NCI-H69 (cell line): ENCODE measurements around the gene MGRN1.

Source experiments
- DNase-seq: peaks from one replicate; lab custom pipeline; 2025; lab: John Stamatoyannopoulos, UW

Gene MGRN1

DNA sequence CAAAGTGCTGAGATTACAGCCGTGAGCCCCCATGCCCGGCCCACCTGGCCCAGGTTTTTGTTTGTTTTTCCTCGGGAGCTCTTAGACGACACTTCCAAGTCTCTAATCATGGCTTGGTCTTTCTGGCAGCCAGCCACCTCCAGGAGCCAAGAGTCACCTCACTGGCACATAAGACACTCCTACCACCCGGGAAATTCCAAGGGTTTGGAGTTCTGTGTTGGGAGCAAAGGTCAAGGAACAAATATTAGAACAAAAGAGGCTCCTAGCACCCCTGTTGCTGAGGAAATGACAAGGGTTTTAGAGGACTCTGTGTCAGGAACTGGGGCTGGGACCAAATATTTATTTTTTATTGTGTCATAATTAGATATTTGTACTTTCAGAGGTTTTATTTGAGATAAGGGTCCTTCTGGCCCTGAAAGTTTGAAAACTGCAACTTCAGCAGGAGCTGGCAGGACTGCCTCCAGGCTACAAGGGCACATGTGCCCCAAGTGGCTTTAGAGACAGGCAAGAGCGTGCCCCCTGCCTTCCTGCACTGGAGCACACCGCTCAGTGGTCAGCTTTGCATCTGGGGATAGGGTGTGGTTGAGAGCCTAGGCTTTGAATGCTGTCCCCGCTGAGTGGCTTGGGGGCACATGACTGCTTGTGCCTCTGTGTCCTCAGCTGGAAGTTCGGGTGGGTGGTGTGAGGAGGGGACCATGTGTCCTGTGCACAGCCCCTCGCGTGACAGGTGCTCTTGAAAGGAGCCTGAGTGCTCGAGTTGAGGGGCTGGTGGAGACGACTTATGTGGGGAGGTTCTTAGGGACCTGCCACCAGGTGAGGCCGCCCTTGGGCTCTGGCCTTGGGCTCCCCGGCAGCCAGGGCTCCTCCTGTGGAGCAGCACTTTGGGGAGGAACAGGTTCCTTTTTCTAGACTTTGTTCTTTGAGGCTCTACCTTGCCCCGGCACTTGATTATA, 29.7 kb downstream of the MGRN1 start:
- peak; percentile 33 for DNase-seq

DNA sequence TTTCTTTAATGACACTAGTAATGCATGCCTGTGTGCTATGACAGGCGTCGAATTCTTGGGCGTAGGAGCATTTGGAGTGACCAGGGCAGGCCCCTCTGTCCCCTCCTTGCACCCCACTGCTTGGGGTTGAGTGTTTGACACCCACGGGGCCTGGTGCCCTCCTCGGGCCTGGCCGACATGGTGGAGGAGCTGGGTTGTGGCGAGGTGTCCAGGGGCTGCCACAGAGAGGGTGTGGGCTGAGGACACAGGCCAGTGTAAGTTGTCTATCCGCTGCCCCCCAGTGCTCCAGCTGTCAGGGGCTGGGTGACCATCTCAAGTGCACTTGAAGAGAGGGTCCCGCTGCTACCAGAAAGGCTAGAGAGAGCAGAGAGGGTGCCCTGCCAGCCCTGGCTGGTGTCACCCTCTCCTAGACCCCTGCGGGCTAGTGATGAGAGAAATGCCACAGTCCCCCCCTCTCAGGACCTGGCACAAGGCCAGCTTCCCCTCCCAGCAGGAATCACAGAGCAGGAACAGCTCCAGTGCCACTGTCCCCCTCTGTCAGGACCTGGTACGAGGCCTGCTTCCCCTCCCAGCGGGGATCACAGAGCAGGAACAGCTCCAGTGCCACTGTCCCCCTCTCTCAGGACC, 30.5 kb downstream of the MGRN1 start:
- no peak for DNase-seq

DNA sequence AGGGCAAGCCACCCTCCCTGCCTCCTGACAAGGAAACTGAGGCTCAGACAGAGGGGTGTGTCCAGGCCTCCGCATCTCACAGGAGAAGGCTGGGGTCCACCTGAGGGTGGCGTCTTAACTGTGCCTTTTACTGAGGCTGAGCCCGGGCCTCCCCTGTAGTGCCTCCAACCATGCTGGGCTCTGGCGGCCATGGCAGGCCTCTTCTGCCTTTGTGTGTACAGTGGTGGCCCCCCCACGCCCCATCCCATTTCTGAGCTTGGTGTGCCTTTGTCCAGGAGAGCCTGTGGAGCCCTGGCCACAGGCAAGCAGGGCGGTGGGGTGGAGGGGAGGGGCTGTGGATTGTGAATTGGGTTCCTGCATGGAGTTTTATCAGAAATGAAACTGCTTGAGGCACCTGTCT, 31.2 kb downstream of the MGRN1 start:
- no peak for DNase-seq

DNA sequence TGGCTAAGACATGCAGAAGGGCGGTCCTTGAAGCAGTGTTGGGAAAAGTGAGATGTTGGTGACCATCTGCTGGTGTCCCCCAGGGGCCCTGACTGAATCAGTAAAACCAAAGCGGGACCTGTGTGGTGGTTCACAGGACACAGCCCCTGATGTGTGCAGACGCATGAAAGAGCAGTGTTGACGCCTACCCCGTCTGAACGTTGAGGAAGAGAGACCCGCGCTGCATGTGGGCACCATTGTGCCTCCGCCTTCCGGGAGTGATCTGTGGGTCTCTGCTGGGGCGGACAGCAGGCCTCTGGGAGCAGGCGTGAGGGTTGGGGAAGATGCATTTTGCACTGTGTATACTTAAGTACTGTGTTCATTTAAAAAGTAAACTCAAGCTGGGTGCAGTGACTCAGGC, 31.6 kb downstream of the MGRN1 start:
- DNase-seq: no peak

DNA sequence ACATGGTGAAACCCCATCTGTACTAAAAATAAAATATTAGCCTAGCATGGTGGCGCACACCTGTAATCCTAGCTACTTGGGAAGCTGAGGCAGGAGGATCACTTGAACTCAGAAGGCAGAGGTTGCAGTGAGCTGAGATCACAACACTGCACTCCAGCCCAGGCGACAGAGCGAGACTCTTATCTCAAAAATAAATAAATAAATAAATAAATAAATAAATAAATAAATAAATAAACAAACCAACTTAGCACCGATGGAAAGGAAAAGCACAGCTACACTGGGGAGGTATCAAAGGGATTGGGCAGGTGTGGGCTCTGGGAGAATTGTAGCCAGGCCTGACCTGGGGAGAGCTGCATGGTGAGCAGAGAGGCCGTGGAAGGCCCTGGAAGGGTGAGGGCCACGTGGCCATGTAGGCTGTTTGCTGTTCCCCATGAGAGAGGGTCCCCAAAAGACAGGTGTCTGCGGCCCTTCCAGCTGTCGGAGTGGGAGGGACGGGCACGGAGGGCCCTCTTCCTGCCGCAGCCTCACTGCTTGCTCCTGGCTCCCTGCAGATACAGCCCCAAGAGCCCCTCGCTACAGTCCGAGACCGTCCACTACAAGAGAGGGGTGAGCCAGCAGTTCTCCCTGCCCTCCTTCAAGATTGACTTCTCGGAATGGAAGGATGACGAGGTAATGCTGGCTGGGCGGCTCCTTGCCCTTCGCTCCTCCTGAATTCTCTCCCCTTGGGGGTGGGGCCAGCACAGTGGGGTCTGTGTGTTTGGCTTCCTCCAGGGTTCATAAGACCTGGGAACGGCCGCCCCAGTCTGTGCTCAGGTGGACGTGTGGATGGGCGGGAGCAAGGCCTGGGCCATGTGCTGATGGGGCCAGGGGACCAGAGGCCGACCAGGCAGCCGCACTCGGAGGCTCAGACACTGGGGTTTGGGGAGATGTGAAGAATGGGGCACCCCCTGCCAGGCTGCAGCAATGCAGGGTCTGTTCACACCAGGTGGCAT, 32.4 kb downstream of the MGRN1 start:
- DNase-seq: no peak

DNA sequence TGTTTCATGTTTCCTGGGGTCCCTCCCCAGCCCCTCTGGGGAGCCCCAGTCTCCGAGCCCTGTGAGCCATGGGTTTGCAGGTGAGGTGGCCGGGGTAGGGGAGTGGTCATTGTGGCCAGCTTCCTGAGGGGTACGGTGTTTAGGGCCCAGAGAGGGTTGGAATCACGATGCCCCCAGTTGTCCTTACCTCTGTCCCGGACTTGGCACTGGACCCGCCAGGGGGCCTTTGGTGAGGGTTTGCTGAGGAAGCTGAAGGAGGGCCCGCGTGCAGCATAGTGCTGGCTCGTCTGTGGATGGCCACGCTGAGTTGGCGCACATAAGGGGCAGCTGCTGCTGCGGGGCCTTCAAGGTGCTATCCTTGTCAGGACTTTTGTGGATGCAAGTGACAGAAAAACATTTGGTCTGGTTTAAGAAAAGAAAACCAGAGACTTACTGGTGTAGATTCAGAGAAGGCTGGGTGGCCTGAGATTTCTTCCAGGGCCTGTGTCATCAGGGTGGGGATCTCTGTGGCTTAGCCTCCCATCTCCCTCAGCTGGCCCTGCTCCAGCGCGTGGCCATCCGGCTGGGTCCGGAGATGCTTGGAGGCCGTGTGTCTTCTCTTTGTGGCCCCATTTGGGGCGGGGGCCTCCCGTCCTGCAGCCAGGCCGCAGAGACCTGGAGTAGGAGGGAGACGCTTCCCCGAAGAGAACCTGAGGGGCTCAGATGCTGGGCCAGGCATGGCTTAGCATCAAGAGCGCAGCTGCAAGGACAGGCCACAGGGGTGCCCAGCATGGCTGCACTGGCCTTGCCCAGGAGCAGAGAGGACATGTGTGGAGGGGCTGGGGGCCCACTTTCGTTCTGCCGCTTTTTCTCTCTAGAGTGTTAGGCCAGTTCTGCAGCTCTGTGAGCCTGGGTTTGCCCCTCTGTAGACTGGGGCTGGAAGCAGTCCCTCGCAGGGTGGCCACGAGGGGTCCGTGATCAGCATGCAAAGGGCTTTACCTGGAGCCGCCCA, 35.0 kb downstream of the MGRN1 start:
- no peak for DNase-seq

DNA sequence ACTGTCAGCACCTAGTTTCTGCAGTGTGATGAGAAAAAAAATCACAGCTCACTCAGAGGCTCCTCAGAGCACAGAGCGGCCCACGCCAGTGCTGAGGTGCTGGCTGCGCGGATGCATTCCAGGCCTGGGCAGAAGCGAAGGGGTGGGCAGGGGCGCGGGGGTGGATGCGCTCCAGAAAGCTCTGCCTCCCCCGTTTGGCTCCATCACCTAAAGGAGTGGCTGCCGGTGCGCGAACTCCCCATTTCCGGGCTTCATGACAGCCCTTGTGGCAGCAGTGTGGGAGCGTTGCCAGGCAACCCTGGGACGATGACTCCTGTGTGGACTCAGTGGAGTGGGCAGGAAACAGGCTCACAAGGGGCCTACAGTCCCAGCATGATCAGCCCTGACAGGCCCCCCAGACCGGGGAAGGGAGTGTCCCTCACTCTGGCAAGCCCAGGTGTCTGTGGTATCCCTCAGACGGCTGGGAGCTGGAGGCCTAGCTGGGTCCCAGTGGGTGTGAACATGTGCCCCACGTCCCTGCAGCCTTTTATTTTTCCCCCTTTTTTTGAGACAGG, 35.9 kb downstream of the MGRN1 start:
- DNase-seq: peak; percentile 81

DNA sequence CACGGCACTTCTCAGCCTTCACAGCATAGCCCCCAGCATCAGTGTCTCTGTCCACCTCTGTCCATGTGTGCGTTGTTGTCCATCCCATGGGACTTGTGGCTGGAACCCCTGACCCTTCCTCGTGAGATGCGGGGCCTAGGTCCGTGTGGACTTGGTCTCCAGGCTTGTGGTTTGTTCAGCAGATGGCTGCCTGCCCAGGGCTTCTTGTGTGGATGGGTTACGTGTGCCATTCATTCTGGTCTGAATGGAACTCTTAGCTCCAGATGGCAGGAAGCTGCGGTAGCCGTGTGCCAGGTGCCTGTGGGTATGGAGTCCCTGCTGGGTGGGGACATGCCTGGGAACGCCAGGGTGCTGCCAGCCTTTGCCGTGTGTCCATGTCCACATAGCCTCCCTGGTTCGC, 37.0 kb downstream of the MGRN1 start:
- DNase-seq: peak; percentile 95

DNA sequence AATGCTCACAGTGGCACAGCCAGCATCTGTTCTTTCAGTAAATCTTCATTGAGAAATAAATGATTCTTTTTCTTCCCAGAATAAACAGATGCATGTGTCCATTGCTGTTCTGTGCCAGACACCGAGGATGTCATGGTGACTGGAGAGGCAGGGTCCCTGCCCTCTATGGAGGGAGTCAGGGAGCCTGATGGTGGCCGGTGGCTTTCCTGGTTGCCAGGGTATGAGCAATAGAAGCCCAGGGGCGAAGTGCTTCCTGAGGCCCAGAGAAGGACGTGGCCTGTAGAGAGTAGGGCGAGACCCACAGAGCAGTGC, 38.8 kb downstream of the MGRN1 start:
- DNase-seq: peak; percentile 88

DNA sequence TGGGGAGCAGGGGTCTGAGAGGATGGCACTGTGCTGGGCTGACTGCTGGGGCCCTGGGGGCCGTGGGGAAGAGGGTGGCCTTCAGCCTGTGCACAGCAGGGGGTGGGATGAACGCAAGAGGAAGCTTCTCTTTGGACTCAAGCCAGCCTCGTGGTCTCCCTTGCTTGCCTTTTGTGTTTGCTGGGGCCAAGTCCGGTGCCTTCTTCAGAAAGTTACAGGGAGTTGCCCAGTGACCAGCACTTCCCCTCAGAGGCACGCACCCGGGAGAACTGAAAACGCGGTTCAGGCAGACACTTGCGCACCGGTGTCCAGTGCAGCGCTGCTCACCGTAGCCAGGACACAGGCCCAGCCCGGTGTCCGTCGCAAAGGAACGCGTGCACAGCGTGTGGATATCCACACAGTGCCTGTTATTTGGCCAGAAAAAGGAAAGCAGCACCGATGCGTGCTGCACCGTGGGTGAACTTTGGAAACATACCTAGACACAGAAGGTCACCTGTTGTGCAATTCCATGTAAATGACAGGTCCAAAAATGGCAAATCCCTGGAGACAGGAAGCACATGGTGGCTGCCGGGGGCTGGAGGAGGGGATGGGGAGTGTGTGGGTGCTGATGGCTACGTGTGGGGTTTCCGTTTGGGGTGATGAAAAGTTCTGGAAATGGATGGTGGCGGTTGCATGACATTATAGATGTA, 39.3 kb downstream of the MGRN1 start:
- peak; percentile 88 for DNase-seq

DNA sequence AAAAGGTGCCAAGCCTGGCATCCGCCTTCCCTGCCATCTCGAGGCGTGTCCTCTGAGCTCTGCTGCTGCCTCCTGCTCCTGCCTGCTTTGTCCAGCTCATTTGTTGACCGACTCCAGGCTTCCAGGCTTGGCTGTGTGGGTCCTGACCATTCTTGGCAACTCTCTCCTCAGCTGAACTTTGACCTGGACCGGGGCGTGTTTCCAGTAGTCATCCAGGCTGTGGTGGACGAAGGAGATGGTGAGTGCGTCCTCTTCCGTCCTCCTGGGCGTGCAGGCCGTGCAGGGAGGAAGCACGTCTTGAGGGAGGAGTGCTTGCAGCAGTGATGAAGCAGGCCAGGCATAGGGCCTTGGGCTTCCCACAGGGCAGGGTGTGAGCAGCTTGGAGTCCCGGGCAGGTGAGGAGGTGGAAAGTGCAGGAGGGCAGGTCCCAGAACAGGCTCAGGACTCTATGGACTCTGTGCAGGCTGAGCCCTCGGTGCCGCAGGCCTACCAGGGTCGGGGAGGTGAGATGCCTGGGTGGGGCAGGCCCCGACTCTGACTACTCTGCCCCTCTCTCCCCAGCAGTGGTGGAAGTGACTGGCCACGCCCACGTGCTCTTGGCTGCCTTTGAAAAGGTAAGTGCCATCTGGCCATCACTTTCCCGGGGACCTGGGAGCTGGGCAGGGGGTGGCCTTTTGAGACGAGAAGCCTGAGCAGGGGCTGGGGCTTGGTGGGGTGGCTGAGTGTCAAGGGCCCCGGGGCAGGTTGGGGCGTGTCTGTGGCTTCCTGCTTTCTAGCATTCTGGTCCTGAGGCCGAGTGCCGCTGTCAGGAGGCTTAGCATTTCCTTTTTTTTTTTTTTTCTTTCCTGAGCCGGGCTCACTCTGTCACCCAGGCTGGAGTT, 40.2 kb downstream of the MGRN1 start:
- peak; percentile 92 for DNase-seq

DNA sequence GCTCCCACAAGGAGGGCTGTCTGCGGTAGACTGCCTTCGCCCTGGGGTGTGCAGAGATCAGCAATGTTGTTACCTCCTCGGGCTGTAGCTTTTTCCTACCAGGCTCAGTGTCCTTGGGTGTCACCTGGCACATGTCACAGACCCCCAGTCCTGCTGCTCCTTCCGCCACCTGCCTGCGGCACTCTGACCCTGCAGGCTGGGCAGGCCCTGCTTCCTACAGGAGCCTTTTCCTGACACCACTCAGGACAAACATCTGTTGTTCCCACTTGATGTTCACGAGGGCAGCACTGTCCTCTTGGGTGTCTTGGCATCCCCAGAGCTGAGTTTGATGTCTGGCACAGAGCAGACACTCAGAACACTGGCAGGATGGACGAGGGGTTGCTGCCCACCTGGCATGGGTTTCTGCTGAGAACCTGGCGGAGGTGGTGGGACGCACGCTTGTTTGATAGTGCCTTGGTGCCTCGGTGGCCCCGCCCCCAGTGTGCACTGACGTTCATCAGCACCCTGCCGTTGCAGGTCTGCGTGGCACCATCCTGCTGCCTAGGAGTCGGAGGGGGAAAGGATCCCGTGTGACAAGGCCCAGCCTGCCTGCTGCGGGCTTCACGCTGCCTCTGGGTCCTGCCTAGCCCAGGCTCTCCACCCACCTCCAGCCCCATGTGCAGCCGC, 42.0 kb downstream of the MGRN1 start:
- no peak for DNase-seq

DNA sequence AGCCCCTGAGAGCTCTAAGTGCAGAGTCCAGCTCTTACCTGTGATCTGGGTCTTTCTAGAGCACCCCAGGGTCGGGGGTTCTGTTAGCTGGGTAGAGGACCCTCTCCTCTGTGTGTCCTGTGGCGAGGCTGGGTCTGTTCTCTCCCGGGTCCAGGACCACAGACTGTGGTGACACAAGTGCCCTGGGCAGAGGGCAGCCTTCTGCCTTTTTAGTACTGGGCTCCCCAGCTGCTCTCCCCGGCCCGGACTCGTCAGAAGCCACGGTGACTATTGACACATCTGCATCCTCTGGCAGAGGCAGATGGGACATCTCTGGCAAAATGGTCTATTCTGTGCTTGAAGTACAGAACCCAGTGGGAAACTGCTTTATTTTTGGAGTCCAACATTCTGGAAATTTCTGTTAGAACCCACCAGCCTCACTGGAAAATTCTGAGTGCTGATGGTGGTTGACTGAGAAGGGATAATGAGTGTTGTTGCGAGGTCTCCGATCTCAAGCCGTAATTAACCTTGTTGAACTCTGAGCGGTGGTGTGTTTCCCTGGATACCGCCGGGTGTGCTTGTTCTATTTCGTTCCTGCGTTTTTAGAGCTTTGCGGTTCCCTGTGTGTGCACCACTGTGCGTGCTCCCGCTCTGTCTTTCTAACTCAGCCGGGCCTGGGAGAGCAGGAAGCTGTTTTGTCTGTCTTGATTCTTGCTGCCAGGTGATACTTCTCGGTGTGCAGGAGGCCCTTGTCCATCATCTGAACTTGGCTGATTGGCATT, 42.8 kb downstream of the MGRN1 start:
- DNase-seq: peak; percentile 41

DNA sequence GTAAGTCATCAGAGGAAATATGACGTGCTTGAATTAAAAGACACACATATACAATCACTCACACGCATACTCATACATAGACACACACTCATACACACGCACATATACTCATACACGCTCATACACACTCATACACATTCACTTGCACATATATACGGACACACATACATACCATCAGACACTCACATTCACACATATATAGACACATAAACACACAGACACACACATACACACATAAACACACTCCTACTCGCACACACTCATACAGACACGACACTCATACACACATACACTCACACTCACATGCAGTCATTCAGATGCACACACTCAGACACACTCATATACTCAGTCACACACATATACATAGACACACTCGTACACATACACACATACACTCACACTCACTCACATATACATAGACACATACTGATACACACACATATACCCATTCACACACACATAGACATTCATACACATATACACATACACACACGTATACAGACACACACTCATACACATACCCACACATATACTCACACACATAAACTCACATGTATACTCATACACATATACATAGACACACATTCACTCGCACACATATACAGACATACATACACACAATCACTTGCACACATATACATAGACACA, 43.8 kb downstream of the MGRN1 start:
- DNase-seq: no peak

DNA sequence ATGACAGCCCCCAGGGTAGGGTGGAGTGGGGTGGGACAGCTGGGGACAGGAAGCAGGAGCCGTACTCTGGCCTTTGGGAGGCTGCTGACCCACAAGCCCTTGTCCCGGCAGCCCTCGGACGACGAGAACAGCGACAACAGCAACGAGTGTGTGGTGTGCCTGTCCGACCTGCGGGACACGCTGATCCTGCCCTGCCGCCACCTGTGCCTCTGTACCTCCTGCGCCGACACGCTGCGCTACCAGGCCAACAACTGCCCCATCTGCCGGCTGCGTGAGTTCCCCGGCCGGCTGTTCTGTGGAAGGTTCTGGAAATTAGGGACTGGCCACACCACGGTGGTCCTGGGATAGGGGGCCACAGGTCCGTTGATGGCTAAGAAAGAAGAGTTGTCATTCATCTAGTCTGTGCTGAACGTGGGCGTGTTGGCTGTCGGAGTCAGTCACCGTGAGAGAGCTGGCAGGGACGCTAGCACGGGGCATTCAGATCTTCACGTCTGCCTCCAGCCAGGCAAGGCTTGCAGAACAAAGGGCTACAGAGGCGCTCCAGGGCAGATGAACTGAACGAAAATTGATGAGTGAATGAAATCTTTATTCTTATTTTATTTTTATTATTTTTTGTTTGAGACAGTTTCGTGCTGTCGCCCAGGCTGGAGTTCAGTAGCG, 48.9 kb downstream of the MGRN1 start:
- no peak for DNase-seq

DNA sequence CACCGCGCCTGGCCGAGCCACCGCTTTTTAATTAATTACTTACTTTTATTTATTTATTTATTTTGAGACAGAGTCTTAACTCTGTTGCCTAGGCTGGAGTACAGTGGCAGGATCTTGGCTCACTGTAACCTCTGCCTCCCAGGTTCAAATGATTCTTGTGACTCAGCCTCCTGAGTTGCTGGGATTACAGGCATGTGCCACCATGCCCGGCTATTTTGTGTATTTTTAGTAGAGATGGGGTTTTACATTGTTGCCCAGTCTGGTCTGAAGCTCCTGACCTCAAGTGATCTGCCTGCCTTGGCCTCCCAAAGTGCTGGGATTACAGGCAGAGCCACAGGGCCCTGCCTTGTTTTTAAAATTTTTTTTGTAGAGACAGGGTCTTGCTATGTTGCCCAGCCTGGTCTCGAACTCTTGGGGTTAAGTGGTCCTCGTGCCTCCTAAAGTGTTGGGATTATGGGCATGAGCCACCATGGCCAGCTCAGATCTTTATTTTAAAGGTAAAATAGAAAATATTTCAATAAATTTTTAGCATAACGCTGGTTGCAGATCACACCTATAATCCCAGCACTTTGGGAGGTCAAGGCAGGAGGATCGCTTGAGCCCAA, 50.4 kb downstream of the MGRN1 start:
- DNase-seq: no peak
